Measurements from ENCODE around the gene IRAK2.

IRAK2 gene

GRCh38 chr3:10189557-10190354 lies 25.0 kb downstream of the IRAK2 start:
- no peak for TF ChIP-seq POLR2AphosphoS5 (IDR thresholded peaks at IDR 0.05; ENCODE audit: borderline replicate concordance, low read depth, low read length)
- TF ChIP-seq FOXP2 (optimal IDR thresholded peaks at IDR 0.05; ENCODE audit: control extremely low read depth, extremely low read length, insufficient read depth): no peak
- no peak for TF ChIP-seq EZH2 (IDR thresholded peaks at IDR 0.05)
- no peak for DNase-seq (ENCODE audit: low read depth, low spot score)
- H3K9me3 ChIP-seq (ENCODE audit: low read depth, low read length): no peaks in the 10 kb centered on the region
- no peaks in the 10 kb centered on the region for H3K36me3 ChIP-seq (ENCODE audit: insufficient read depth, low read length)
- no peak overlapping the region for H3K4me3 ChIP-seq
- no peak overlapping the region for H3K27ac ChIP-seq
- H3K9ac ChIP-seq (ENCODE audit: insufficient read length): no peak overlapping the region

GRCh38 chr3:10192953-10193691 lies 28.4 kb downstream of the IRAK2 start:
- no peak for DNase-seq (ENCODE audit: low read depth, low spot score)
- TF ChIP-seq POLR2AphosphoS5 (IDR thresholded peaks at IDR 0.05; ENCODE audit: borderline replicate concordance, low read depth, low read length) (no peak), EZH2 (IDR thresholded peaks at IDR 0.05) (no peak), FOXP2 (optimal IDR thresholded peaks at IDR 0.05; ENCODE audit: control extremely low read depth, extremely low read length, insufficient read depth) (no peak)
- H3K4me3 ChIP-seq: no peak overlapping the region
- H3K9me3 ChIP-seq (ENCODE audit: low read depth, low read length): no peaks in the 10 kb centered on the region
- no peaks in the 10 kb centered on the region for H3K36me3 ChIP-seq (ENCODE audit: insufficient read depth, low read length)
- no peak overlapping the region for H3K27ac ChIP-seq
- no peak overlapping the region for H3K9ac ChIP-seq (ENCODE audit: insufficient read length)

GRCh38 chr3:10193692-10194327 lies 29.1 kb downstream of the IRAK2 start:
- H3K36me3 ChIP-seq (ENCODE audit: insufficient read depth, low read length): no peaks in the 10 kb centered on the region
- no peaks in the 10 kb centered on the region for H3K9me3 ChIP-seq (ENCODE audit: low read depth, low read length)
- H3K27ac ChIP-seq: no peak overlapping the region
- DNase-seq (ENCODE audit: low read depth, low spot score): no peak
- no peak for TF ChIP-seq EZH2 (IDR thresholded peaks at IDR 0.05)
- TF ChIP-seq FOXP2 (optimal IDR thresholded peaks at IDR 0.05; ENCODE audit: control extremely low read depth, extremely low read length, insufficient read depth): no peak
- TF ChIP-seq POLR2AphosphoS5 (IDR thresholded peaks at IDR 0.05; ENCODE audit: borderline replicate concordance, low read depth, low read length): no peak
- no peak overlapping the region for H3K4me3 ChIP-seq
- no peak overlapping the region for H3K9ac ChIP-seq (ENCODE audit: insufficient read length)

- Histone ChIP-seq H3K4me3 (no peak overlapping the region), H3K27ac (no peak overlapping the region), H3K9me3 (ENCODE audit: low read depth, low read length) (no peaks in the 10 kb centered on the region), H3K36me3 (ENCODE audit: insufficient read depth, low read length) (no peaks in the 10 kb centered on the region), H3K9ac (ENCODE audit: insufficient read length) (no peak overlapping the region)
- DNase-seq (ENCODE audit: low read depth, low spot score): no peak
- TF ChIP-seq POLR2AphosphoS5 (IDR thresholded peaks at IDR 0.05; ENCODE audit: borderline replicate concordance, low read depth, low read length): no peak
- TF ChIP-seq EZH2 (IDR thresholded peaks at IDR 0.05): no peak
- no peak for TF ChIP-seq FOXP2 (optimal IDR thresholded peaks at IDR 0.05; ENCODE audit: control extremely low read depth, extremely low read length, insufficient read depth)
Measured at GRCh38 chr3:10194328-10195071, 29.8 kb downstream of the IRAK2 start.

GRCh38 chr3:10195366-10196089 lies 30.8 kb downstream of the IRAK2 start:
- no peak for DNase-seq (ENCODE audit: low read depth, low spot score)
- Histone ChIP-seq H3K36me3 (ENCODE audit: insufficient read depth, low read length) (no peaks in the 10 kb centered on the region), H3K4me3 (no peak overlapping the region), H3K9ac (ENCODE audit: insufficient read length) (no peak overlapping the region), H3K27ac (no peak overlapping the region), H3K9me3 (ENCODE audit: low read depth, low read length) (no peaks in the 10 kb centered on the region)
- TF ChIP-seq EZH2 (IDR thresholded peaks at IDR 0.05): no peak

- DNase-seq (ENCODE audit: low read depth, low spot score): no peak
- Histone ChIP-seq H3K27ac (no peak overlapping the region), H3K4me3 (no peak overlapping the region), H3K36me3 (ENCODE audit: insufficient read depth, low read length) (no peaks in the 10 kb centered on the region), H3K9me3 (ENCODE audit: low read depth, low read length) (no peaks in the 10 kb centered on the region), H3K9ac (ENCODE audit: insufficient read length) (no peak overlapping the region)
- TF ChIP-seq POLR2AphosphoS5 (IDR thresholded peaks at IDR 0.05; ENCODE audit: borderline replicate concordance, low read depth, low read length): no peak
Measured at GRCh38 chr3:10196389-10197052, 31.8 kb downstream of the IRAK2 start.

- H3K27ac ChIP-seq: no peak overlapping the region
- no peak for TF ChIP-seq POLR2AphosphoS5 (IDR thresholded peaks at IDR 0.05; ENCODE audit: borderline replicate concordance, low read depth, low read length)
- no peak for TF ChIP-seq EZH2 (IDR thresholded peaks at IDR 0.05)
- TF ChIP-seq FOXP2 (optimal IDR thresholded peaks at IDR 0.05; ENCODE audit: control extremely low read depth, extremely low read length, insufficient read depth): no peak
- no peak overlapping the region for H3K4me3 ChIP-seq
- H3K9ac ChIP-seq (ENCODE audit: insufficient read length): no peak overlapping the region
- no peaks in the 10 kb centered on the region for H3K36me3 ChIP-seq (ENCODE audit: insufficient read depth, low read length)
- DNase-seq (ENCODE audit: low read depth, low spot score): no peak
- no peaks in the 10 kb centered on the region for H3K9me3 ChIP-seq (ENCODE audit: low read depth, low read length)
Measured at GRCh38 chr3:10198226-10198625, 33.5 kb downstream of the IRAK2 start.

Measured in SK-N-MC (cell line).